Hematopoietic multipotent progenitor cell treated with erythropoietin and hydrocortisone succinate and interleukin-3 and kit ligand, for 8 days (in vitro differentiated cells): Measurements from ENCODE around the gene JCAD.

Experiments used
- DNase-seq: peaks from one replicate; pipeline ENCODE4 v3.0.0-alpha.2; 2015

Gene JCAD

GRCh38 chr10:29977171-29977570 is 82.2 kb downstream of the JCAD start:
- DNase-seq: no peak

GRCh38 chr10:29976134-29976533 is 83.3 kb downstream of the JCAD start:
- DNase-seq: no peak

GRCh38 chr10:29974773-29975172 is 84.6 kb downstream of the JCAD start:
- no peak for DNase-seq

GRCh38 chr10:29973921-29974320 is 85.5 kb downstream of the JCAD start:
- DNase-seq: no peak

- no peak for DNase-seq
Measured at GRCh38 chr10:29970576-29970975, 88.8 kb downstream of the JCAD start.

GRCh38 chr10:29970012-29970396 is 89.4 kb downstream of the JCAD start:
- no peak for DNase-seq

GRCh38 chr10:29969255-29970011 is 90.0 kb downstream of the JCAD start:
- no peak for DNase-seq

GRCh38 chr10:29968585-29968984 is 90.8 kb downstream of the JCAD start:
- DNase-seq: no peak

GRCh38 chr10:29966269-29966668 is 93.1 kb downstream of the JCAD start:
- DNase-seq: no peak
